M059J (cell line): ENCODE data around the gene CRHR1. TPM values are rescaled to one million over a fixed set of nuclear protein-coding genes. Genes with fewer than 3 reads are reported as not detected.
A peak's percentile ranks its signal among the peaks of the same experiment; 100 is the strongest.
"Not testable (repeated sequence)": the region's sequence is repeated elsewhere in the genome, so short reads cannot be mapped to it uniquely, and the experiment has no call there.

Experiments
- DNase-seq: peaks from one replicate; pipeline ENCODE4 v3.0.0-alpha.2; 2012; ENCODE audit warnings: low read depth
- total RNA-seq: library from RNA; depleted of rRNA; stranded (reverse); fragments of >200 nt; shearing (Covaris generic); gene quantifications from 2 replicates; pipeline ENCODE4 v1.2.3, GENCODE V29; 2014; rRNA removed

CRHR1 gene
- not detected in 2 replicates for total RNA-seq

GRCh38 chr17:45784293-45784740 is at the start of gene CRHR1:
TSS of gene CRHR1 (plus strand) at chr17:45784320. CDS start at chr17:45784545, 225 bp downstream.
- DNase-seq: no peak

- DNase-seq: no peak
These were observed 49.5 kb upstream of the CRHR1 start for GRCh38 chr17:45734598-45734997.

GRCh38 chr17:45735488-45735887 is 48.6 kb upstream of the CRHR1 start:
- DNase-seq: no peak

GRCh38 chr17:45739786-45740185 is 44.3 kb upstream of the CRHR1 start:
- no peak for DNase-seq

GRCh38 chr17:45740553-45741330 is 43.4 kb upstream of the CRHR1 start:
- DNase-seq: peak; percentile 30

GRCh38 chr17:45742251-45742650 is 41.9 kb upstream of the CRHR1 start:
- no peak for DNase-seq

- no peak for DNase-seq
These were observed 40.3 kb upstream of the CRHR1 start for GRCh38 chr17:45743626-45744326.

- not testable (repeated sequence) for DNase-seq
These were observed 39.3 kb upstream of the CRHR1 start for GRCh38 chr17:45744826-45745225.

GRCh38 chr17:45745601-45746494 is 38.3 kb upstream of the CRHR1 start:
- DNase-seq: no peak

GRCh38 chr17:45747911-45748310 is 36.2 kb upstream of the CRHR1 start:
- DNase-seq: no peak

GRCh38 chr17:45748731-45749310 is 35.3 kb upstream of the CRHR1 start:
- no peak for DNase-seq

GRCh38 chr17:45749831-45750335 is 34.2 kb upstream of the CRHR1 start:
- no peak for DNase-seq

- DNase-seq: no peak
These were observed 33.2 kb upstream of the CRHR1 start for GRCh38 chr17:45750779-45751440.

- no peak for DNase-seq
These were observed 32.7 kb upstream of the CRHR1 start for GRCh38 chr17:45751466-45751865.

- DNase-seq: no peak
These were observed 31.9 kb upstream of the CRHR1 start for GRCh38 chr17:45752246-45752645.

GRCh38 chr17:45753645-45754225 is 30.4 kb upstream of the CRHR1 start:
- DNase-seq: no peak

GRCh38 chr17:45755050-45755449 is 29.1 kb upstream of the CRHR1 start:
- DNase-seq: no peak

GRCh38 chr17:45756266-45756991 is 27.7 kb upstream of the CRHR1 start:
- DNase-seq: no peak

- no peak for DNase-seq
These were observed 26.5 kb upstream of the CRHR1 start for GRCh38 chr17:45757431-45758218.
